NCI-H128 (cell line): ENCODE measurements around the gene ERC1.

Experiments used
- DNase-seq: peaks from one replicate; lab custom pipeline; 2025; ENCODE audit not compliant: unreplicated experiment; lab: John Stamatoyannopoulos, UW

ERC1 gene

DNA sequence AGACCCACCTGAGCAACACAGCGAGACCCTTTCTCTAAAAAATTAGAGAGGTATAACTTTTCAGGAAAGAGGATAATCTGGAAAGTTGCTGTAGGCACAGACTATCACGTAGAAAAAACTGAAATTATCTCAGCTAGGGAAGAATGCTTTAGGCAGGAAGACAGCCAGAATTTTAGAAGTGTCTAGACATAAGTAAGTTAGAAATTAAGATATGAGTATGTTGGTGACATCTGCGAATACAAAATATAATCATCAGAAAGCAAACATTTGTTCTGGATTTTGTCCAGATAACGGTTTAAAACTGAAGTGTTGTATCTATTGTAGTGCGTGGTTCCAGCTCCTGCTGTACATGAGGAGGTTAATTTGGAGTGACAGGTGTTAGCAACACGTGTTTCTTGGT lies 480.2 kb downstream of the ERC1 start:
- DNase-seq: no peak

DNA sequence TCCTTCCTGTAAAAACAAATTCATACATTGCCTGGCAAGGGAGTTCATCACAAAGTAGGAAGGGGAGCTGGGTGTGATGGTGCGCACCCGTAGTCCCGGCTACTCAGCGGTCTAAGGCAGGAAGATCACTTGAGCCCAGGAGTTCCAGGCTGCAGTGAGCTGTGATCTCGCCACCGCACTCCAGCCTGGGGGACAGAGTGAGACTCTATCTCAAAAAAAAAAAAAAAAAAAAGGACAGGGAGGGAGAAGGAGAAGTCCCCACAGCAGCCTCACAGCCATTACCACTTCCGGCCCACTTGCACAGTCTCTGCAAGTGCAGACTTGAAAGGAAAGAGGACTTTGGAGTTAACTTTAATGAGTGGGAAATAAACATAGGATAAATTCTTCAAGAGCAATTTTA lies 482.4 kb downstream of the ERC1 start:
- no peak for DNase-seq

DNA sequence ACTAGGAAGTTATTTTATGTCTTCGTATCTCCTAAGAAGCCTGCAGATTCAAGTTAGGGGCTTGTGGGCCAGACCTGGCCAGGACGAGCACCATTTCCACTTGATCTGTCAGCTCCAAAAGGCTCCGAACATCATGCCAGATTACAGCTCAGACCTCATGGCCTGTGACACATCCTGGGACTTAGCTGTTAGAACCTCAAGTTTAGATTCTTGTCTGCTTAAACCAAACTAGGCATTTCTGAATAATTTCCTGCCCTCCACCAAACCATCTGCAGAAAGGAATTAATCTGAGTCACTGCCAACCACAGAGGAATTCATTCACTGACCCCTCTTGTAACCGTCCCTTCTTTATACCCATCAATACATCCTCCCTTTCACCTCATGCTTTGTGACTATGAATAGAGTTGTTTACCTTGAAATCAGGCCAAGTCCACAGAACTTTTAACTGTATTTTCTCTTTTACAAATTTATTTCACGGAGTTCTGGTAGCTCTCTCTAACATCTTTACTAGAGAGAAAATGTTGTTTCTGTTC lies 483.1 kb downstream of the ERC1 start:
- no peak for DNase-seq

DNA sequence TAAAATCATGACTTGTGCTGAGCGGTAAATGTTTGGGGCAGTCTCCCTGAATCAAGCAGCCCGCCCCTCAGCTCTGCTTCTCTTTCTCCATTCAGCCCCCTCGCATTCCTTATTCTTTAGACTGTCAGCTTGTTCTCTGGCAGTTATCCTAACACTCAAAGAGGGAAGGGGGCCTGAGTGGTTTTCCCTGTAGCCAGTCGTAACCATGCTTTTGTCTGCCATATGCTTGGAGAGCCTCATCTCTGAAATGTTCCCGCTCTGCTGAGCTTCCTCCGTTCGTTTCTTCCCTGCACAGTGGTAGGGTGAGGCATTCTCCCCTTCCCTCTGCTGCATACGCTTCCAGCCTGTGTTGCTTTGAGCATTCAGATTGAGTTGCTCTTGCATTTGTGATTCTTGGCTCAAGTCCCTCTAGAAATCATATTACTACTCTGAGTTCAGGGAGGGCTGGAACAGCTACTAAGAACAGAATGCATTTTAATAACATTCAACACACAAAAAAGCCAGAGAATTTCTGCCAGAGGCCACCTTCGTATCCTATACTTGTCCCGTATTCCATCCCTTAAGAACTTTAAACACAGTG lies 483.6 kb downstream of the ERC1 start:
- no peak for DNase-seq

DNA sequence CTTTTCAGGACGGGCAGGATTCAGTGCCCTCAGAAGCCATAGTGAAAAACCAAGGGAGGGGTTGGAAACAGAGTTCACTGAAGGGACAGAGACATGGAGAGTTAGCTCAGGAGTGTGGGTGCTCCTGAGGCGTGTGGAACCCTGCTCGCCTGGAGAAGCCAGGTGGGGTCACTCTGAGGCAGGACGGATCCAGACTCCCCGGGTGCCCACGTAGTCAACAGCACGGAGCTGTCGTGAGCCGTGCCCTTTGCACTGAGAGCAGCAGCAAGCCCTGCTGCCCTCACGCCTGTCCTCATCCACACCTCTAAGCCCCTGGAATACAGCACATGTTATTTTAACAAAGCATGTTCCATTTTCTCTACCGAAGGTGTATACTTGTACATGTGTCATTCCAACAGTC lies 488.6 kb downstream of the ERC1 start:
- DNase-seq: no peak

DNA sequence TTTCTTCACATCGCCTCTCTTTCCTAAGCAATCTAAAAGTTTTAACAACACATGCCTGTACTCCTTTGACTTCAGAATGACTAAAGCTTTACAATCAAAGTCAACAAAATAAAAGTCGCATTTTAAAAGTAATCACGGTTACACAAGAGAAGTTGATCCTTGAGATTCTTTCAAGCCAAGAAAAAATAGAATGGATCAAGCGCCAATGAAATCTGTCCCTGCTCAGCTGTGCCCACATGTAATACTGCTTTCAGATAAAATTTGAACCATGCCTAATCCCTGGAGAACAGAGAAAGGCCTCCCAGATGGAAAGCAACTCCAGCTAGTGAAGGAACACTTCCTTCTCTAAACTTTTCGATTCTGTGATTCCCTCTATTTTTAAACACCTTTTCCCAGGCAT lies 490.3 kb downstream of the ERC1 start:
- no peak for DNase-seq

DNA sequence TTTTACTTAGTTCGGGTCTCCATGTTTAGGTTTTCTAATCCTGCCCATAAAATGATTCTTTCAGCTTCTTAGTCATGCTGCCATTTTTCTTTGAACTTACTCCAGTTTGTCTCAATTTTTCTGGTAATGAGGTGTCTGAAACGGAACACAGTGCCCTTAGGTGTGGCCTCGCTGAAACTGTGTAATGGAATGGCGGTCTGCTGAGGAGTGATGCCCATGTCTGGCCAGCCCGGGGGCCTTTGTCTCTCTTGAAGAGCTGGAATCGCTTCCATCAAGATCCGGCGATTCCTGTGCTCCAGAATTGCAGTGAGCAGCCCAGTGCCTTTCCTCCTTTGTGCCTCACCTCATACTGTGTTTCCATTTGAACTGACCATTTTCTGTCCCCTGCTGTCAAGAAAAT lies 490.9 kb downstream of the ERC1 start:
- DNase-seq: no peak

DNA sequence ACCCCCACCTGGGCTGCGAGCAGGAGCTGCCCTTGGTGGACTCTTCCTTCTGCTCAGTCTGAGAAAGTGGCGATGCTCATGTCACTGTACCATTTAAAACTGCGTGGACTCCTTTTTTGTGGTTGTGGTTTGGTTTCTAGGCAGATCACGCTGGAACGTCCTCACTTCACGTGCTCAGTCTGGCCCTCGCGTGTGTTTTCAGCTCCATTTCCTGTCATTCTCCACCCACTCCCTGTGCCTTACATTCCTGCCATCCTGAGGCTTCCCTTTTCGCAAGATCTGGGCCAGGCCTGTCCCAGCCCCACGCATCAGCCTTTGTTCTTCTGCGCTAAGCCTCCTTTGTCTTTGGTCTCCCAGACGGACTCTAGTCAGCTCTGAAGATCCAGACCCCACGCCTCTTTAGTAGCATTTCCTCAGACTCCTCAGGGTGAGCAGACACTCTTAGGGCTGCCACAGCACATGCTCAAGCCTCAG lies 497.9 kb downstream of the ERC1 start:
- no peak for DNase-seq

DNA sequence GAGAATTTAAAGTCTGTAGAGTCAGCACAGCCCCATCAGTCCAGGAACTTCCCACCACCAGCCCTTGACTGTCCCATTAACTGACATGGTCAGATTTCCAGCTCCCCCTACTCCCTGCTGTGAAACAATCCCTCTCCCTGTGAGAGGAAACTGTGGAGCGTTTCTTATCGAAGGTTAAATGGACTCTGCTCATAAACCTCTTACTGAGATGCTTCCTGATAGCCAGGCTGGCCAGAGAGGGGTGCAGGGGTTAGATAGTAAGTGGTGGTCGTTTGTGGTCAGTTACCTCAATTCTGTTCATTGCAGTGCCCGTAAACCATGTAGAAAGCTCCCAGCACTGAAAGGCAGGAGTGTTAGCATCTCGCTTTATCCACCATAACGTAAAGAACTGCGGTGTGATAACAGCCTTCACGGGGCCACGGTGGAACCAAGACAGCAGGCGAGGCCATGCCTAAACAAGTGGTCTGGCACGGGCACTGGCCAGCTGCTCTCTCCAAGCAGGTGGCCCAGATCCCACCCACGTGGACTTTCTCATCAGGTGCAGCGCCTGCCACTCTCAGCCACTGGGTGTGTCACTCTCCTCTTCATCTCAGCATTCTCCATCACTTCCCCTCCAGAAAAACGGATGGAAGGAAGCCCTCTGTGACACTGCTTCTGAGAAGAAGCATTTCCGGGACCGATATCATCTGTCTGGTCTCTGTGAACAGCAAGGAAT lies 501.1 kb downstream of the ERC1 start:
- no peak for DNase-seq

DNA sequence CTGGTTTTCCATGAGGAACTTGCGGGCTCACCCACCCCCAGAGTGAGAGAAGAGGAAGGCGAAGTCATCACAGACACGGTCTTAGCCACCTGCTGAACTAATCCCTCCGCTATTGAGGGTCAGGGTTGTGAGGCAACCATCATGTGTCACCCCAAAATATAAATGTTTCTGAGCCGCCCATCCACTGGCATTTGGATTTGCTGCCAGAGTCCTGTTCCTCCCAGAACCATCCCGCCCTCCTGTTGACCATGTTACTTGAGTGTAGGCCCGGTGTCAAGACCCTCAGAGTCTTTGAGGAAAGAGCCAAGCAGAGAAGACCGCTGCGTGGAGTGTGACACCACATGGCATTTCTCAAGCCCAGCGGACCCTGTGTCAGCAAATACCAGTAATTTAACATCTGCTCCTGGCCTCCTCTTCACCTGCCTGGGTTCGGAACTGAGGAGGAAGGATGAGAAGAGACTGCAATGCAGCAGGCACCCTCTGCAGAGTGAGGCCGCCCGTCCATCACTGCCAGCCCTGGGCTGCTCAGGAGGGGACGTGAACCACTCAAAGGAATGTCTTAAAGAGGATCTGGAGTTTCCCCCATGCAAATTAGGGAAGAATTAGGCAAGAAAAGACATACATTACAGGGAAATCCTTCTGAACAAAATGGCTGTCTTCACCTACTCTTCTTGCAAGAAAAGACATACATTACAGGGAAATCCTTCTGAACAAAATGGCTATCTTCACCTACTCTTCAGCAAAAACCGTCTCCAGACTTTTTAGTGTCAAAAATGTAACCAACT lies 502.9 kb downstream of the ERC1 start:
- DNase-seq: no peak

DNA sequence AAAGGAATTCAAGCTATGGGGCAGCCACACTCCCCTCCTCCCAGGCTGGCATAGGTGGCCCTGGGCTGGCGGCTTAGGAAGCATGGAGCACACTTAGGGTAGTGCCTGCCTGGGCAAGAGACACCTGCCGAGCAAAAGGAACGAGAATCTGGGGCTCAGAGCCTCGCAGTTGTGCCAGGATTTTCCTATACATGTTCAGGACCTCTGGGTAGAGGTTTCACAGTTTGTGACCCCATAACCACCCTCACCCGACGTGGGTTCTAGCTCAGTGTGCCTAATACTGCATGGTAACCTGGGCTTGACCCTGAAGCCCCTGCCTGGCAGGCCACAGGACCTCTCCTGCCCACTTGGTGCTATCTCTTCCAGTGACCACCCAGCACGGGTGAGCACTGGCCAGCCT lies 503.8 kb downstream of the ERC1 start:
- DNase-seq: no peak

DNA sequence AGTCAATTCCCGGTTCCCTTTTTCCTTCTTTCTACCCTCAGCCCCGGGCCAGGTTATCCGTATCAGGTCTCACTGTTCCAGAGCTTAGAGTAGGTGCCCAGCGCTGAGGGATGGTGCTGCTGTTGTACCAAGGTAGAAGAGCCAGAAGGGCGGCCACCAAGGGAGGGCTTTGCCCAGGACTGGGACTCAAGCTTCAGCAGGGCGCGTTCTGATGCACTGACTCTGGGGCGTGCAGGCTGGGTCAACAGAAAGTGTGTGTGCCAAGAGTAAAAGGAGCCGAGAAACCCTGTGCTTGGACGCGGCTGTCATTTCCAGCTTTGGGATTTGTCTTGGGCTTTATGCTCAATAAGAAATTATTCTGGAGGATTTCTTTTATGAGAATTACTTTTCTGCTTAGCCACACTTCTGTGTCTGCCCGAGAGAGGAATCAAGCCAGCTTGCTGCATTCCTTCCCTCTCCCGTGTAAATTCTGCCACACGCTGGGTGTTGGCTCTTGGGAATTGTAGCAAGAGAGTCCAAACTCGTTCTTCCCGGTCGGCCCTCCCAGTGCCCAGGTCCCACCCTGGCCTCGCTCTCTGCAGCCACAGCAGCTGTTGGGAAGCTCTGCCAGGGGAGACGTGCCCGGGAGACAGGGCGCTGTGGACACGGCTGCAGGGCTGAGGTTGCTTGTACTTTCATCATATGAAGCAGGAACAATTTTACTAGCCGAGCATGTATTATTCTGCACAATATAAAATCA lies 505.3 kb downstream of the ERC1 start:
- no peak for DNase-seq

DNA sequence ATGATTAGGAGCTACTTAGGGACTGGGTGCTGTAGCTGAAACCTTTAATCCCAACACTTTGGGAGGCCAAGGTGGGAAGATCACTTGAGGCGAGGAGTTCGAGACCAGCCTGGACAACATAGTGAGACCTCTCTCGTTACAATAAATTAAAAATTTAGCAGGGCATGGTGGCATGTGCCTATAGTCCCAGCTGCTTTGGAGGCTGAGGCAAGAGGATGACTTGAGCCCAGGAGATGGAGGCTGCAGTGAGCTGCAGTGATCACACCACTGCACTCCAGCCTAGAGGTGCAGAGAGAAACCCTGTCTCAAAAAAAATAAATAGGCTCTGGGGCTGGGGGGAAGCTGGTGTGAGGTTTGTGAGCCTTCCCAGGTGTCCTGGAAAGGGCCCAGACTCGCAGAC lies 506.1 kb downstream of the ERC1 start:
- DNase-seq: no peak

DNA sequence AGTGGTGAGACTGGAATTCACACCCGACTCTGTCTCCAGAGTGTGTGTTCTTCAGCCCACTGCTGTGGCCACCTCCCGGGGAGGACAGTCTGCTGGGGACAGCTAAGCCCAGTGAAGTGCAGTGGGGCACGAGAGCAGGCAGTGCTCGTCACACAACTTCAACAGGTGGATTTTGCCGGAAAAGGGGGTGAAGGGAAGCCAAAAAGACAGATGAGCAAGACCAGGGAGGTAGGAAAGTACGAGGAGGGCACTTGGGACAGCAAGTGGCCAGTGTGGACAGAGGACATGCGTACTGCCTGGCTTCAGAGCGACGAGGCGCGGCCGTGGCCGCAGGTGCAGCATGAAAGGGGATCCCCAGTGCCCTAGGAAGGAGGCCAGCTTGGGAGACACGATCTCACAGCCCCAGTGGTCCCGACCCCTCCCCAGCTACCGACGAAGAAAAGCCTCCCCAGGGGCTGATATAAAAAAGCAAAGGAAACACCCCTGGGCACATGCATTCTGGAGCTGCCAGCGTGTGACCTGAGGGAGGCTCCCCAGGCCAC lies 507.2 kb downstream of the ERC1 start:
- no peak for DNase-seq

DNA sequence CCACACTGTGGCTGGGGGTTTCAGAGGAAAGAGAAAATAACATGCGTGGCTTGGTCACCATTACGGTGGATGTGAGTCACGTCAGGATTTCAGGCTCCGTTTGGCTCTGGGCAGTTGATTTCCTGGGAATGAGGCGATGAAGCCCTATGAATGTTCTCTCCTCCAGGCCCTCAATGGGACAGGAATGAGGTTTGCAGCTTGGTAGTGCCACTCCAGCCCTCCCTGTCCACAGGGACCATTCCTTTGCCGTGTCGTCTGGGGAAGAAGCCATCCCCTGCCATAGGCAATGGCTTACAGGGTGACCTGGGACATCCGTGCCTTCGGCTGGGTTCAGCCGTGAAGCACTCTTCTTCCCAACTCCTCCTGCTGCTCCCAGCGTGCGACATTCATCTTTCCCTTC lies 508.3 kb downstream of the ERC1 start:
- DNase-seq: no peak

DNA sequence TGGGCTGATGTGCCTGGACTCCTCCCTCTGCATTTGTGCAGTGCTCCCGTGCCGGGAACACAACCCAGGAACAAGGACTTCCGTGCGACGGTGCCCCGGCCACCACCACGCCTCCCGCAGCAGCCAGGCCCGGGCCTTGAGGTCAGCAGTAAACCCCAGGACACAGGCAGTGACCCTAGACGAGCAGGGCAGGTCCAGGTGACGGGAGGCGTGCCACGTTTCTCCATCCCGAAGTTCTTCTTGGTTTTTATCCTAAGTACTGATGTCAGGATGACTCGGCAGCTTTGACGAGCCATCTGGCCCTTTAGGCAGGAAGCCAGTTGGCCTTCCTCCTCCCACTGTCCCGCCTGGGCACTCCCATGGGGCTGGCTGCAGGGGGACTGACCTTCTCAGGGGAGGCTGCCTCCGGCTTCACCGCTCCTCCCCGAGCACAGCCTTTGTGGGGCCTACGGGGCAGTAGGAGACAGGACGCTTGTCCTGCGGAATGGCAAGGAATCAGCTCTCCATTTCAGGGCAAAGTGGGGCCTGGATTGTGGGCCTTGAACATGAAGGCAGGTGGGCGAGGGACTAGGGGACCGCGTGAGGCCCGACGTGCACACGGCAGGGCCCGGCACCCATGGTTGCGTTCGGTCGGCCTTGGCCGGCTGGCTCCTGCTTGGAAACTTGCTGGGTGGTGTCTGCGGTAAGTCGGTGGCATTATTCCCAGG lies 509.2 kb downstream of the ERC1 start:
- DNase-seq: no peak

DNA sequence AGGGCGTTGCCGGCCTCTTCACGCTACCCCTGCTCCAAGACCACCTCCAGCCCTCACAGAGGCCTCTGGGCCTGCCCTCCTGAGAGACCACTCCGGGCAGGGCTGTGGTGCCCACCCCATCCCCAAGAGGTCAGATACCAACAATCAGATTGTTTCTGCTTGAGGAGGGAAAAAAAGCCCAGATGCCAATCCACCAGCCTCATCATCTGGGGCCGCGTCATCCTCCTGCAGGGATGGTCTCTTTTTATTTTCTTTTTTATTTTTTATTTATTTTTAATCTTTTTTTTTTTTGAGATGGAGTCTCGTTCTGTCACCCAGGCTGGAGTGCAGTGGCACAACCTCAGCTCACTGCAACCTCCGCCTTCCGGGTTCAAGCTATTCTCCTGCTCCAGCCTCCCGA lies 510.0 kb downstream of the ERC1 start:
- DNase-seq: no peak

DNA sequence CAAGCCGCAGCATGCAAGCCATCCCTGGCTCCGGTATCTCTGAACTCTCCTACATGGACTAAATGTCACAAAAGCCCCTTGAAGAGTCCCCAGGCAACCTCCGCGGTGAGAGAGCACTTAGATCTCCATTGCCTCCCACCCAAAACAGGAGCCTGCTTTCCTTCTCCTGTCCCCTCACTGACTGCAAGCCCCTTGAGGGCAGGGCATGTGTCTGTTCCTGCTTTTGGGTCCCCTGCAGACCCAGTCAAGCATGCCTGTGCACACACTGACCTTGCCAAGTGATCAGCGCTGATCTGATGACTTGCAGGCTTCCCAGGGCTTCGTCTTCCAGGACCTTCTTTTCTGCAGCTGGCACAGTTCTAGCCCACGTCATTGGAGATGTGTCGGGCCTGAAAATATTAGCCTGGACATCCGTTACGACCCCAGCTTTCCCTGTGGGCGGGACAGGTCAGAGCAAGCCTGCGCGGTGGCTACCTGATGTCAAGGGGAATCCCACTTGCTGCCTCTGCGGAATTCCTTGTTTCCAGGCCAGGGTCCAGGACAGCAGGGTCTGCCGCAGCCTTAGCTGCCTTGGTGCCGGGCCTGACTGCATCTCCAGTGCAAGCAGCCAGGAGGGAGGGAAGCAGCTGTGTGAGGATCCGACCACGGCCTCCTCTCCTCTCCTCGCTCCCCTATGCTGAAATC lies 510.8 kb downstream of the ERC1 start:
- DNase-seq: no peak

DNA sequence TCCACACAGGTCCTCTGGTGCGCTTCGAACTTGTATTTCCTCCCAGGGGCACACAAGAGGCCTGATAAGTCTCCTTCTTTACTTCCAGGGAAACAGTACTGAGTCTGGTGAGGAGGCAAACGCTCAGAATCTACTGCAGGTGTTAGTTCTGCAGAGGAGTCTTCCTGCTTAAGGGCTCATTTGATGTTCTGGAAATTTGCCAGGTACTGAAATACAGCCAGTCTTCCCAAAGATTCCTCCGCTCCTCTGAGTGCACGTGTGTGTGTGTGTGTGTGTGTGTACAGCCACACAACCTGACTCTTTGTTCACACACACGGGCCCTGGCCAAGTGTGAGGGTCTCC lies 511.3 kb downstream of the ERC1 start:
- no peak for DNase-seq

DNA sequence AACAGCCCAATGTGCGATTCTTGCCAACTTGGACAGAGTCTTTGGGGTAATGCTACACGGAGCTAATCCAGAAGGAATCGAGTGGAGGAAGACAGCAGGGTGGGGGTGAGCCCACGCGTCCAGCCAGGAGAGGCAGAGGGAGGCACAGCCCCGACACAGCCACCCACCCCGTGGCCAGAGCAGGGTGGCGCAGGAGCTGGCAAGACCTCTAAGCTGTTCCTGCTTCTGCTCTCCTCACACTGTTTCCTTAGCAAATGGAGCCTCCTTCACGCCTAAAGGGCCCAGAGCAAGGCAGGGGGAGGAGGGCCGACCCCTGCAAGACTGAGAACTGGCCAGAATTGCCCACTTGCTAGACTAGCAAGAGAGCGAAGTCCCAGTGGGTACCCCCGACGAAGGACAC lies 511.8 kb downstream of the ERC1 start:
- no peak for DNase-seq
